Tongue (tissue), 2 donors: ENCODE measurements around the gene METTL24. TPM values are rescaled to one million over a fixed set of nuclear protein-coding genes. Genes with fewer than 3 reads are reported as not detected.
A peak's percentile ranks its signal among the peaks of the same experiment; 100 is the strongest.

Experiments used
- DNase-seq: peaks from one replicate; pipeline ENCODE4 v3.0.0-alpha.2; 2015
- total RNA-seq: library from RNA; depleted of rRNA; stranded (reverse); fragments of >200 nt; gene quantifications from one replicate; pipeline ENCODE4 v1.2.3, GENCODE V29; 2014

Gene METTL24
- total RNA-seq, 1 donor from 2014 or later = 3.5 TPM

DNA sequence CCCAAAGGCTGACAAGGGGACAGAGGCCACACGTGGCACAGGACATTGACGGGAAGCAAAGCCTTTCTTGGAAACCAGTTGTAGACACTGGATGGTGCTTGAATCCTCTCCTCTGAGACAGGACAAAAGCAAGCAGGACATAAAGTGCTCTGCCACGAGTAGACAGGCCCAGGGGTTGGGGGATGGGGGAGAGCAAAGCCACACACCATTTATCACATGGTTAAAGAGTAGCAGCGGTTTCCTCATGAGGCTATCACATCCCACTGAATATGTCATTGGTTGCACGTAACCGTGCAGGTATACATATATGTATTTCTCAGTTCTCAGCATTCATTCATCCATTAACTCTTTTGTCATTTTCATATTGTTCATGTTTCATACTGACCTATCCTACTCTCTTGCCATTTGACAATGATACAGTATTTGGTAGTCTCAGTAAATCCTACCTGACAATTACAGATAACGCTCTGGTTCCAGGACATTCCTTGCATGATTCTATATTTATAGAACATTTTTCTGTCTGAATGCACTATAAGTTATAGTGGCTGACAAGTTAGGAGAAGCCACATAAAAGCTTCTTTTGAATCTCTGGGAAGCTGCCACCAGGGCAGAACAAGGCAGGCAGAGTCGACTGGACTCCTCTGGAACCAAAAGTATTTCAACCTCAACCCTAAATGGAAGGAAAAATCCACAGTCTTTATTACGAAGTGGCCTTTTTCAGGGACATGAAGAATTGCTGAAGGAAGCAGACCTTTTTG is 23.5 kb downstream of the METTL24 start:
- no peak for DNase-seq

DNA sequence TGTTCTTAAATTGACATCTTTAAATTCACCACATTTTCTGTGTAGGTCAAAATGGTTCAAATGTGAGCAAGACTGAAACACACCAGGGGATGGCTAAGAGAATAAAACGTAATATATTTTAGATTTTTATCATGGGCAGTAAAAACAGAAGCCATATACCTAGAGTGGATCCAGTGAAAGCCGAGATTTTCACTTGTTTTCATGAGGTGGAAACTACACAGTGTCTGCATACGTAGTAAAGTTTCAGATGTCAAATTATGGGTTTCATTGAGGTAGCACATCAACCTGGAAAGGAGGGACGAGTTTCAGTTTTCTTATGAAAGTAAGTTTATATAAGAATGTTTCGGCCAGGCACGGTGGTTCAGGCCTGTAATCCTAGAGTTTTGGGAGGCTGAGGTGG is 25.9 kb downstream of the METTL24 start:
- DNase-seq = no peak

DNA sequence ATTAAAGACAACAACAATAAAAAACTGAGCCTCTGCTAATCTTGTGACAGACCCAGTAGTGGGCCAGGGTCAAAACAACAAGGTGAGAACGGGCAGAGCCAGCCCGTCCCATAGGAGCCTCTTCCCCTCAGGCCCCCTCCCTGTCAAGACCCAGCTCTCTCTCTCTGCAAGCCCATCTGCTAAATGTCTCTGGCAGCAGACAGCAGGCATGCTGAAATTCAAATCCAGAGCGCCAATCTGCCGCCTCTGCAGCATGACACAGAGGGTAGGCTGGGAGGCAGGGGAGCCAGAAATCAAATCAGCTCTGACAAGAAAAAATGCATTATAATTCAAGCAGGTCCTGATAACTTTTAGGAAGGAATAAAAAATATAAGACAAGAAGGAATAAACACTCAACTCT is 26.3 kb downstream of the METTL24 start:
- peak; percentile 63 for DNase-seq

DNA sequence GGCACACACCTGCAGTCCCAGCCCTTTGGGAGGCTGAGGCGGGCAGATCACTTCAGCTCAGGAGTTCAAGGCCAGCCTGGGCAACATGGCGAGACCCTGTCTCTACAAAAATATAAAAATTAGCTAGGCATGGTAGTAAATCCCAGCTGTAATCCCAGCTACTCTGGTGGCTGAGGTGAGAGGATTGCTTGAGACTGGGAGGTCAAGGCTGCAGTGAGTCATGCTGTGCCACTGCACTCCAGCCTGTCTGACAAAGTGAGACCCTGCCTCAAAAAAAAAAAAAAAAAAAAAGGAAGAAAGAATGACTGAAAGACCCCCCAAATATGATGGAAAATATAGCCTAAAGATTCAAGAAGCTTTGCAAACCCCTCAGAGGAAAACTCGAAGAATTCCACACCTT is 26.8 kb downstream of the METTL24 start:
- no peak for DNase-seq

DNA sequence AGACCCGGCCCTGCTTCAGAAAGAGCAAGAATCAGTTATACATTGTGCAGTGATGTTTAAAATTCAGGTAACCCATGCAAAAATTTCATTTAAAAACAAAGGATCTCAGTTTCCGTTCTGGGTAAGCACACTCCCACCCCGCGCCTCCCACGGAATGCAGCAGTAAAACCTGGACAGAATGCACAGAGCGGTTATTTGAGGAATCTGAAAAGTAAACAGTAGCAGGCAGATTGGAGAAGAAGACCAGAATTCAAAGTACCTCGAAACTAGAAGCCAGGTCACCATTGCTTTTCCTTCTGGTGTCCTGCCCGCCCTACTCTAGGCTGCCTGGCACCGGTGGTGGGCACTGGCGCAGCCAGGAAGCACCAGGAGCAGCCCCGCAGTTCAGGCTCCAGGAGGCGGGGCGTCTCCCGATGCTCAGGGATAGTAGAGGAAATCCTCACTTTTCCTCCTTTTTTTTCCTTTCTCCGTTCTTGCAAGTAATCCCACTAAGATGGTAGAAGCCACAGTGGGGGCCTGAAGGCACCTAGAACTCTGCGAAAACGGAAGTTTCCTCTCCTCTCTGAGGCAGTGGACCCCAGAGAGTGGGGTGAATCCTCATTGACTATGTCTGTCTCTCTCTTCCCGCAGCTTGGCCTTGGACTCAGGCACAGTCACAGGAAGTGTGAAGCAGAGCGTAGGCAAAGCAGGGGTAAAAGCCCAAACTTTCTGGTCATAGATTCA is 28.3 kb downstream of the METTL24 start:
- DNase-seq = peak; percentile 63

DNA sequence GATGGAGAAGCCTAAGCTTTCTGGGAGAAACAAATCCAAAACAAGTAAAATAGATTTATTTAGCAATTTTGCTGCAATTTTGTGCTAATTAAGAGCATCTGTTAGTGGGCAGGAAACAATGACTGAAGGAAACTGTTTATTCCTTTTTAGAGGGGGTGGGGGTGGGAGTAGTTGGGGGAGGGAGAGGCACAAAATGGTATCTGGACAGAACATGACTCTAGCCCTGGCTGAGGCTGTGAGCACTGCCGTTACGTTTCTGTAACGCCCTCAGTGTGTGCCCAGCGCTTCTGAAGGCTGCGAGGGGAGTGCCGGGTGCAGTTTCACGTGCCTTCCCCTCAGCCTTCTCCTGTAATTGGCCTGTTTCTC is 28.8 kb downstream of the METTL24 start:
- peak; percentile 50 for DNase-seq

DNA sequence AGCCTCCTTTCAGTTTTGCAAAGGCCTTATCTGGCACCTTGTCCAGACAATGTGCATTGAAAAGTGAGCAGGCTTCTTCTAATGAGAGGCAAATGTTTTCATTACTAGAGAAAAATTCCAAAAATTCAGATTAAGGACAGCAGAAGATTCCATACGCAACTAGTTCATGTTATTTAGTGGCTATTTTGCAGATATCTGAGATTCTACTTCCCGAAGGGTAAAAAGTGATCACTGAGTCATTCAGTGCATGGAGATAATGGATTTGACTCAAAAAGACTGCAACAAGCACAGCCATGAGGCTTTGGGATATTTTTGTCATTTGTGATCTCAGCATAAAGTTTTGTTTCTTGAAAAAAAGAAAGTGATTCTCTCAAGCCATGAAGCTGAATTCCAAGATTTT is 29.9 kb downstream of the METTL24 start:
- DNase-seq = no peak

DNA sequence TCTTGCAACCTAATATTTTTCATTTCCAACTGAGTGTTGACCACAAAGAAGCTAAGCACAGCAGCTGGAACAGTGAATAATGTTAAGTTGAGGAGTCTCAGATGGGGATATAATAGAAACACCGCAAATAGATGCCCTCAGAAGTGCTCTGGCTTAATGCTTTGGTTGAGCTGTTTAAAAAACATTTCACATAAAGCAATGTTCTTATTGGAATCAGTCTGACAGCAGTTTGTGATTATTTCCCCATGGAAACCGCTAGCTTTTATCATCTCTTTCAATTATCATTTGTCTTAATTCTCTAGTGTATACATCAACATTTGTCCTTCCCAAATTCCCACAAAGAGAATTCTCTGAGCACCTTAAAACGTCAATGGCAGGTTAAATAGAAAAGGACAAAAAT is 30.8 kb downstream of the METTL24 start:
- DNase-seq = no peak

DNA sequence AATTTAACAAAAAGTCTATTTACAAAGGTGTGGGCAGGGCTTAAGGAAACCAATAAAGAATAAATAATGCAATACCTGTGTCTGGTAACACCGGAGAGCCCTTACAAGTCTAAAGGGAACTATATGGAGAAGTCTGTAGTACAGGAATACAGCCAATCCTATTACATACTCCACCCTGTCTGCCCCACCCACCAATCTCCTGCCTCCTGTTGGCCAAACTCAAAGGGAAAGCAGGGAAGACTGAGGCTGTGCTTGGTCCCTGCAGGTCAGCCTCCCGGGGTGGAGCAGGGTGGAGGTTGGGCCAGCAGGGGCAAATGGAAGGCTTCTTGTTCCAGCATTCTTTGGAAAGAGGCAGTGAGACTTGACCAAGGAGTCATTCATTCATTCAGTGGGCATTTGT is 31.5 kb downstream of the METTL24 start:
- no peak for DNase-seq

DNA sequence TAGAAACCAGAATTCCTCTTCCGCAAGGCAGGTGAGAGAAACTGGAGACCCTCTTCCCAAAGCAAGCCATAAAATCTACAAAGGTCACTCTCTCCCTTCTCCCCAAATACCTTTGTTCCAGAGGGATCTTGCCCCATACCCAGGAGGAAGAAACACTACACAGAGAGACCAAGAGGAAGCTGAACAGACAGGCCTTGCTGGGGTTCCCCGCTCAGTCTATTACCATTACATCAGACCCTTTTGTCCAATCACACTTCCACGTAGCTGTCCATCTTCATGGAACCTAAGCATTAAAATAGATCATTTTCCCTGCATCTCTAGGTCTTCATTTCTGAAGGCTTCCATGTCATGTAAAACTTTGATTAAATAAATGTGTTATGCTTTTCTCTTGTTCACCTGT is 32.1 kb downstream of the METTL24 start:
- no peak for DNase-seq

DNA sequence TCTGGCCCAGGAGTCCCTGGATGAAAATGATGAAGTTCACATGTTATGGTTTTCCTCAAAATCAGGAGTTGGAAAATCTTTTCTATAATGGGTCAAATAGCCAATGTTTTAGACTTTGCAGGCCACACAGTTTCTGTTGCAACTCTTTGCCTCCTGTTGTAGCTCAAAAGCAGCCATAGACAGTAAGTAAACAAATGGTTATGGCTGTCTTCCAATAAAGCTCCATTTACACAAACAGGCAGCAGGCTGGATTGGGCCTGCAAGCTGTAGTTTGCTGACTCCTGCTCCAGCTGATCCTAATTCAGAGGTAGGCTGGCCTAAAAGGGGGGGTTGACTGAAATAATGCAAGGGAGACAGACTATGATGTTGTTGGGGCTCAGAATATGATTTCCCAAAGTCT is 33.0 kb downstream of the METTL24 start:
- DNase-seq = peak; percentile 86

DNA sequence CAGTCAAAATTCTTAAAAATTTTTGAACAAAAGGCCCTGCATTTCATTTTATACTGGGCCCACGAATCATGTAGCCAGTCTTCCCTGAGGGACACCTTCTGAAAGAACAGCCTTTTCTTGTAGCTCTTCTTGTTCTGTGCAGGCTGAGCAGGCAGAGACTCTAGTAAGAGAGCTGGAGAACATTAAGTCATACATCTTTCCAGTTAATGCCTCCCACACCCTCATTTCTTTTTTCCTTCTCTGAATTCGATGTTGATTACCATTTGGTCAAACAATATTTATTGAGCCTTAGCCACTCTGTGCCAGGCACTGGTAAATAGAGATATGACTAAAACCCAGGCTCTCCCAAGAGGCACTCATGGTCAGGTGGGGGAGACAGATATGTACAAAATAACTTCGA is 33.6 kb downstream of the METTL24 start:
- no peak for DNase-seq

DNA sequence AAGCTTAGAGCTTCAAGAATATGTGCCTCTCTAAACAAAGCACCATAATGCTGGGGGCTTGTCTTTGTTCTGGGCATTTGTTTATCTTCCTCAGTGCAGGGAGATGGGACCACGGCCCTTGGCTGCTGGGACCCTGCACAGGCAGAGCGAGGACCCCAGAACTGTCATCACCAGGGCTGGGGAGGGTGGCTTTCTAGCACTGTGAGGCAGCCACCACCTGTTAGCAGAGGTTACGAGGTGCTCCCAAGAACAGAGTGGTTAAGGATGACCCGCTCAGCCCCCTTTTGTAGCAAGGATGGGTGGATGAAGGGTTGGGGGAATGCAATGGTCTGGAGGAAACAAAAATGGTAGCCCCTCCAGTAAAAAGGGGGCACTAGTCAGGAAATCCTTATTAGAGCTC is 34.9 kb downstream of the METTL24 start:
- DNase-seq = no peak

DNA sequence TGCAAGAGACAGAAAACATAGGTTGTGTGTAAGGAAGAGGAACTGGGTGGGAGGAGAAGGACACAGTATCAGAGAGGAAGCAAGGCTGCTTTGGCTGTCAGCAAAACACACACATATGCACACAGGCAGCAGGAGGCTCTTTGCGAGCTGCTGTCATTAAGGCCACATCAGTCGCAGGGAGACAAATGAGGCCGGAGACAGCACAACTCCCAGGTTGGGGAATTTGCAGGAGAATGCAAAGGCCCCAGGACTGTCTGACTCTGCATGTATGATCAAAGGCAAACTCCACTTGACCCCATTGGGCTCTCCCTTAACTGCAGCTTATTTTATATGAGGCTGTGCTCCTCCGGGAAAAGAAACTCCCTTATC is 35.3 kb downstream of the METTL24 start:
- DNase-seq = no peak

DNA sequence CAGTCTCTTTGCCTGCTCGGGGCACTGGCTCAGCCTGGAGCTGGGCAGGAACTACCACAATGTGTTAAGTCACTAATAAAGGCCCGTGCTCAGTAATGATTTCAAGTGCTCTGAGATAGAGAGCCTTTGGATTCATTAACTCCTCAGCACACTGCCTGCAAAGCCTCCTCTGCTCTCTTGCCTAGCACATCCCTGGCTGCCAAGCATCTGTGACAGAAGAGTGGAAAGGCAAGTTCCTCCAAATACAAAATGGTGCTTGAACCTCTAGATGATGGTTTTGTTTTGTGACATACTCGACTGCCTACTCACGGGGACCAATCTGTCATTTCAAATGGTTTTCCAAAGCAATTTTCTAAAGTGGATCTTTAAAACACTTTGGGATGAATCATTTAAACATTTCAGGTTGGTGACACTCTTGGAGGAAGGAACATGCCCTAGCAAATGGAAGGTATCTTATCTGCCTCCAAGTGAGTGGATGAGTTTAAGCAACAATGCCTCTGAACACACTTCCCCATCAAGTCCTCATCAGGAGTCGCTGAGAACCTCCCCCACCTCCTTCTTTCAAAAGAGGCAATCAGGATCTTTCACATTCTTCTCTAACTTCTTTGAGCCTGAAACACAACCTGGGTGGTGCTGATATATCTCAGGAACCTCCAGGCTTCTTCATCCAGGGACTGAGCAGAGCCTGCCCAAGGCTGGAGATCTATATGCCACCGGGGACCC is 35.8 kb downstream of the METTL24 start:
- no peak for DNase-seq

DNA sequence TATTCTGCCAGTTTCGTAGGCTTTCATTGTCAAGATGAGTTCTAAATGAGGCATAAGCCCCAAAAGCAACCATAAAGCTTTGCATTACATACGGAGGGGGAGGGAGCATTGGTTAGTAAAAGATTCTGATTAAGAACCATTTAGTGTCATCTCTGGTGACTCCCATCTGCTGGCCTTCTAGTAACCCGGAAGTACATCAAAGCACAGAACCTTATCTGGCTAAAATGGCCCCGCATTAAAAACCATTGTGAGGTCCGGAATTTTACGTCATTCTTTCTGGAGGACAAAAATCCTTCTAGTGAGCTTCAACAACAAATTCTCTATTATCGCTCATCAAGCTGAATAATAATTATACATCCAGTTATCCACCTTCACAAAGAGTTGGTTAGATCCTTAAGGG is 37.8 kb downstream of the METTL24 start:
- no peak for DNase-seq

DNA sequence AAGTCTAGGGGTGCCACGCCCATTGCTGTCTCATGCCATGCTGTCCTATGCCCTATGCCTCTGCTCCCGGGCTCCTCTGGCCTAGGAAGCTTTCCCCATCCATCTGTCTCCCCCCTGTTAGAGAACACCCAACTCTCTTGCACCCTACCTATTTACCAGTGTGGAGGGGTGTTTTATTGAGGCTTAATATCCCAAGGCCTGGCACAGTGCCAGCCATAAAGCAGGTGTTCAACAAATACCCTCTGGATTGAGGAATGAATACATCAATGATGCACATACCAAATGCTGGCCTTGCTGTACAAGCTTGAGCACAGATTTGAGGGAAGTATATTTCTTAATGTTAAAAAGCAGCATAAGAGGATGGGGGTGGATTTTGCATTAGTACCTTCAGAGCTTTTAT is 38.3 kb downstream of the METTL24 start:
- no peak for DNase-seq

DNA sequence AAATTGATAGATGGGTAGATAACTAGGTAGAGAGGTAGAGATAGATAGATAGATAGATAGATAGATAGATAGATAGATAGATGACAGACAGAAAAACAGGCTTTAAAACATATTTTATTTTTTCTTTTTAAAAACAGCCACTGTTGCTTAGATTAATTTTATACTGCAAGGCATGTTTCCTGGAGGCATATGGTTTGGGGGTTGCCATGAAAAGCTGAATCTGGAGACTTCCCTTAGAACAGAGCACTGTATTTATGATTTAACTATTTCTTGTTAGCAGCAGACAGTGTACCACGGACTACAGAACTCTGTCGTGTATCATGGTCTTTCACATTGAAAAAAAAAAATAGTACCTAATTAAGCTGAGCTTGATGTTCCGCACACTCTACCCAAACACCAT is 38.8 kb downstream of the METTL24 start:
- DNase-seq = no peak

DNA sequence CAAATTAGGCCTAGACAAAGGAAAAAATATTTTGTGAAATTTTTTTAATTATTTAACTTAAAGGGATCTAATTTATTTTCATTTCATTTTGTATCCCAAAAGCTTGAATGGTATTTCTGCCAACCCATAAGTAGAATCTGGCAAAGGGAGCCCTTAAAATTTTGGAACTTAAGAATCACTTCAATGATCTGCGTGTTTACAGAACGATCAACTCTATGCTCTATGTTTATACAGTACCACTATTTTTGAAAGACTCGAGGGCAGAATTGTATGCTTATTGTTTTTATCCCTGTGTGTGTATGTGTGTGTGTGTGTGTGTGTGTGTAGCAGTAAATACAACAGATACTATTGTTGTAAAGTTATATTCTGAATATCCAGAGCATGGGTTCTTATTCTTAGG is 39.2 kb downstream of the METTL24 start:
- DNase-seq = no peak

DNA sequence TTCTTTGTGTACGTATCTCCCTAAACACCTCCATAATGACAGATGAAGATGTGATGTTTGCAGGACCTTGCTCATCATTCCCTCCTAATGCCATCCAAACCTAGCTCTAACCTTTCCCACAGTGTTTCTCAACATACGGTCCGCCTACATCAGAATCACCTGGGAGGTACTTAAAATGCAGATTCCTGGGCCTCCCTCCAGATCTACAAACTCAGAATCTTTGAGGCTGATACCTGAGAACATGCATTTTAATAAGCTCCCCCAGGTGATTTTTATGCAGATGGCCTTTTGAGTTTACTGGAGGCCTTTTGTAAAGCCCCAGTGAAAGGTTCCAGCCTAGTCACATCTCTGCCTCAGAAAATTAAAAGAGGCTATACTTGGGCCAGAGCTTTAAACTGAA is 40.5 kb downstream of the METTL24 start:
- no peak for DNase-seq

DNA sequence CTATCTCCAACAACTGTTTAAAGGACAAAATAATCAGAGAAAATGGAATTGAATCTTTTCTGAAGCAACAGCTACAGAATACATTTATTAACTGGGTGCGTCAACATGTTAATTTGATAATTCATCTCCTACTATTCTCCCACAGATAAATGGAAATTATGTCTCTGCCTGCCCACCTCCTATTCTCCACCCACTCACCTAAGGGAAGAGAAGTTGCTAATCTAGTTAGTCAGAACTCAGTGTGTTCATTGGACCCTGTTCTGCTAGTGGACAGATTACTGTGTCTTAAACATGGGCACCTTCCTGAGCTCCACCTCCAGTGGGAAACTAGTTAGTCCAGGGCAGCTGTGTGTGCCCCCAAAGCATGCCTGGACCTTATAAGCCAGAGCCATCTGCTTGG is 41.0 kb downstream of the METTL24 start:
- no peak for DNase-seq

DNA sequence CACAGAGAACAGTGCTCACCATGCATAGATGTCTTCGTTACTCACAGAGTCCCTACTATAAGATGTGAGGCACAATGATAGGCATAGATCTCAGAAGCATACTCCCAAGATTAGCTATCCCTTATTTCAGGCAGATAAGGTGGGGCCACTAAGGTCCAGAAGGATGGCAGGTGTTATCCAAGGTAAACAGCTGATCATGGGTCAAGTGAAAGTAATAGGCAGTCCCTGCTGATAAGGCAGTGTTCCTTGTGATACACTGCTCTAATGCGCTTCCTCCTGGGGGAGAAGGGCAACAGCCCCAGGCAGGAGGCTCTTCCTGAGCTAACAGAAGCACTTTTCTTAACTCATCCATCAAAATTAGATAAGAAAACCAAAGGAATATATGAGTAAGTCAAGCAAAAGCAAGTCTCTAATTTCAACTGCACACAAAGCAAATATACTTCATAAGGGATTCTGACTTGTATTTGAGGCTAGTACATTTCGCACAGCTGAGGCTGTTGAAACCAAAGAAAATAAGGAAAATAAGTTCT is 42.2 kb downstream of the METTL24 start:
- DNase-seq = no peak

DNA sequence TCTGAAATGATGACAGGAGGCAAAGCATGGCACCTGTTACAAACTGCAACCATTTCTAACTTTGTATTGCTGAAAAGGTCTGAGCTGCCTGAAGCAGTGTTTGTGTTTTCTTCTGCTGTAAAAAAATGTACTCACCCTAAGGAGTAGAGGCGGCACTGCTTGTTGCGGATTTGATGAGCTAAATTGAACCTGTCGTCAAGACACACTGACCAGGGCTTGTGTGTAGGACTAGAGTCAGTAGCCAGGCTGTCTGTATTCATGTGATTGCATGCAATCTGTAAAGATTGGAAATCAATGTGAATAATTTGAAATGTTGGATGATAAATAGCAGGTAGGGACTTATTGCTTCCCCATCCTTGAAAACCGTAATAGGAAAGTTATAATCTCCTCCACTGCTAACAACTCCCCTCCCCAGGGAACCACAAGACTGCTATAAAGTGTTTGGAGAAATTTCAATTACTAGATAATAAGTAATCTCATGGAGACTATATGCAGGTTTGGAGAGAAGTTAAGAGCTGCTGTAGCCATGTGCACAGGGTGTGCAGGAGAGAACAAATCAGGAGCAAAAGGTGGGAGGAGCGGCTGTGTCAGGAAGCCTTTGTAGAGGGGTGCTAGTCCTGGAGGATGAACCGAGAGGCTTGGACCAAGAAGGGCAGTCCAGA is 42.8 kb downstream of the METTL24 start:
- no peak for DNase-seq
